Activated CD8-positive, alpha-beta memory T cell treated with anti-CD3 and anti-CD28 coated beads, Interleukin-2, amount 50 U/mL, for 1 hour (primary cell): Measurements from ENCODE around the gene KRT36.

Experiments used
- DNase-seq: peaks from one replicate; pipeline ENCODE4 v3.0.0-alpha.2; 2020; ENCODE audit errors: extremely low read depth

The KRT36 gene

GRCh38 chr17:41500131-41500911 is 10.6 kb upstream of the KRT36 start:
- no peak for DNase-seq

- DNase-seq = no peak
Measured at GRCh38 chr17:41499714-41500113, 10.0 kb upstream of the KRT36 start.

- no peak for DNase-seq
Measured at GRCh38 chr17:41498276-41498675, 8.6 kb upstream of the KRT36 start.

GRCh38 chr17:41496803-41497484 is 7.2 kb upstream of the KRT36 start:
- no peak for DNase-seq

GRCh38 chr17:41494524-41494923 is 4.8 kb upstream of the KRT36 start:
- no peak for DNase-seq

- DNase-seq = no peak
Measured at GRCh38 chr17:41492771-41493170, 3.1 kb upstream of the KRT36 start.

DNA sequence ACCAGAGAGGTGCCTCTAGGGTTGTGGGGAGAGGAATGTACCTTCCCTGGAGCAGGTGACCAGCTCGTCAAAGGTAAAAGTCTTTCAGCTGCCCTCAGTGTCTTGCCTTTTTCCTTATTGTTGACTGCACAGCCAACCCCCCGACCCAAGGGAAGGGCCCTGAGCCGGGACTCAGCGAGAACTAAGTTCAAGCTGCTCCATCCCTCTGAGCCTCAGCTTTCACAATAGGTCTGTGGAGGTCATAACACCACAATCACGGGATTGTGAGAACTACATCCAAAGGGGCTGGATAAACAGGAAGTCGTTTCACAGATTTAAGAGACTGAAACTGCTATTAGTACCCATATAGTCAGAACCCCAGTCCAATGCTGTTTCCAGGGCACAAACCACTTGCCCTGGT is 2.6 kb upstream of the KRT36 start:
- no peak for DNase-seq

DNA sequence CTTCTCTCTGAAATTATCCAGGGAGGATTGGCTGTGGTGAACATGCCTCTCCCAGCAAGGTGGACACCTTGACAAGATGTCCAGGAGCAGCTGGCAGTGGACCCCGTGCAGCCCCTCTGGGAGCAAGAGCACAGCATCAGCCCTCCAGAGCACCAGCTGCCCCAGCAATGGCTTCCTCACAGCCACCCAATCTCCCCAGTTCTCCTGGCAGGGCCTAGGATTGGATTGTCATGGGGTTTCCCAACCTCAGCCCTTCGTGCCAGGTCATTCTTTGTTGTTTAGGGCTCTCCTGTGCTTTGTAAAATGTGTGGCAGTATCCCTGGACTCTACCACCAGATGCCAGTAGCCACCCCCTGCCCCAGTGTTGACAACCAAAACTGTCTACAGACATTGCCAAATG is 1.8 kb upstream of the KRT36 start:
- DNase-seq = no peak

DNA sequence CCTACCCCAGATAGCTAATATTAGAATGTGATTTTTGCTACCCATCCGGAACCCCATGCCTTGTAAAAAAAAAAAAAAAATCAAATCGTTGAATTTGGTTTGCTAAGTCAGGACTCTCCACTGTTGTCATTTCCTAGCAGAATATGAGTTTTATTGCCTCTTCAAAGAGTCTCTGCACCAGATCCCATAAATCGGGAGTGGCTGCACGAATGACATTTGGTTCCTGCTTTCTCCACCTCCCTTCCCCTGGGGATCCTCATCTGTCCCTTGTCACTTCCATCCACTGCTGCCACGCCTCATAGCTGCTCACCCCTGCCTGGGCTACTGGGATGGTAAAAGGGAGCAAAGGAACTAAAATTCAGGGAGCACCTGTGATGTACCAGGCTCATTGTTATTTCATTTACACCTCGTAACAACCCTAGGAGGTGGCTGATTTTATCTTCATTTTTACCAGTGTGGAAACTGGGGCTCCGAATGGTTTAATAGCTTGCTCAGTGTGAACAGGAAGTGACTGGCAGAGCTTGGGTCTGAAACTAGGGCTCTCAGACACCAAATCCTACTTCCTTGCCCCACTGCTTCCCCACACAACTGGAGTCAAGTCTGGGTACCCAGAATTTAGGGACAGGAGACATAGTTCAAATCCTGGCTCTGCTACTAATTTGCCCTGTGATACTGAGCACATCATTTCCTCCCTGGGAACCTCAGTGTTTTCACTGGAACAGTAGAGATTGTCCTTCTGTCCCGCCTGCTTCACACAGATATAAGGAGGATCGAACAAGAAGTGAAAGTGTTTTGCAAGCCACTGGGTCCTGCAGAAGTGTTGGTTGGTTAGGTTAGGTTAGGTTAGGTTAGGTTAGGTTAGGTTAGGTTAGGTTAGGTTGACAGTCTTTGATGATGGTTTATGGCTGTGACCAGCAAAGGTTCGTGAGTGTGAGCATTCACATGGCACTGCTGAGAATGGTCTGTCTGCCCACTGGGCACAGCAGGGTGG is 585 bp upstream of the KRT36 start:
- no peak for DNase-seq

DNA sequence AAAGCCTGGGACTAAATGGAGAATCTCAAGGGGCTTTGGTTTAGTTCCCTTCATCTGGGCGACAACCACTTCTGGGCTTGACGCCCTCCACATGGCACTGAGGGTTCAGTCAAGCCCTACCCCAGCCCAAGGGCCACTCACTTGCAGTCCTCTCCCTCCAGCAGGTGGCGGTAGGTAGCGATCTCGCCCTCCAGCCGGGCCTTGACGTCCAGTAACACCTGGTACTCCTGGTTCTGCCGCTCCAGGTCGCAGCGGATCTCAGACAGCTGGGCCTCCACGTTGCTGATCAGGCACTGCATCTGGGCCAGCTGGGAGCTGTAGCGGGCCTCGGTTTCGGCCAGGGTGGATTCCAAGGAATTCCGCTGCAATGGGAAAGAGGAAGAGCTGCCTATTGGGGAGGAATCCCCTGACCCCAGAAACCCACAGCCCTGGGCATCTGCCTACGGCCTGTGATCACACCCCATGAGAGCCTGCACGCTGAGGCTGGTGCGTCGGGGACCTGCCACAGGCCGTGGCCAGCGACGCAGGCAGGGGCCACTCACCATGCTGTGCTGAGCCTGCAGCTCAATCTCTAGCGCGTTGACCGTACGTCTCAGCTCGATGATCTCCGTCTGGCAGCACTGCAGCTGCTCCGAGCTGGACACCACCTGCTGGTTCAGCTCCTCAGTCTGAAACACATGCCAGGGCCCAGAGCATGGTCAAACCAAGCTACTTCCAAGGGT is 2.7 kb downstream of the KRT36 start:
- no peak for DNase-seq

GRCh38 chr17:41486316-41486715 is 3.4 kb downstream of the KRT36 start:
- DNase-seq = no peak

GRCh38 chr17:41484920-41485904 is 4.5 kb downstream of the KRT36 start:
- DNase-seq = no peak

DNA sequence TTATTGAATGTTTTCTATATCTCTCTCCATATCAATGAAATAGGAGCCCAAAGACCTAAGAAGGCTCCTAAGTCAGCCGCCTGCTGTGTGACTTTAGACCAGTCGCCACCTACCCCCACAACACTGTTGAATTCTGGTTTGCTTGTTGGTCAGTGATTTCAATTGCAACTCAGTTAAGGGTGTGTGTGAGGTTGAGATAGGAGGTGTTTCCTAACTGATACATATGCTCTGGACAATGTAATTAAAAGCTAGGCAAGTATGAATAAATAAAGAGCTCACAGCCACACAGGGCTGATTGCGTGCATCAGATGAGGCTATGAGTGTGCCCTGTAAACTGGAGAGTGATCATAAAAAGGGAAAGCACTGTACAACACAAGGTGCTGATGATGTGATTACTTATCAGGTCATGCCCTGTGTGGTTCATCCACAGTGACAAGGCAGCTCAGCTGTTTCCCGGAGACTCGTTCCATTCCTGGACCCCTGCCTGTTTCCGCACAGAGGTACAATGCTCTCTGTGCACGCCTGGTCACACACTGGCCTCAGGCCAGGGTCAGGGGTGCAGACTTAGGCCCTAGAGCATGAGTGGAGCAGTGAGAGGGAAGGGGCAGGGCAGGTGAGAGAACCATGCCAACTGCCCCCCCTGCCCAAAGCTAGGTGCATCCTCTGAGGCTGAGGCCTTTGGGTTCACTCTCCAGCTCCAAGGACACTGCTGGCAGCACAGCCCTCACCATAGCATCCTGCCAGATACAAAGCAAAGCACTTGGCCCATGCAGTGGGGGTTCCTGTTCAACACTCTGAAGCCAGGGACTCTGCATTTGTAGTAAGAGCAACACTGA is 5.5 kb downstream of the KRT36 start:
- no peak for DNase-seq

- no peak for DNase-seq
Measured at GRCh38 chr17:41483531-41483930, 6.2 kb downstream of the KRT36 start.

DNA sequence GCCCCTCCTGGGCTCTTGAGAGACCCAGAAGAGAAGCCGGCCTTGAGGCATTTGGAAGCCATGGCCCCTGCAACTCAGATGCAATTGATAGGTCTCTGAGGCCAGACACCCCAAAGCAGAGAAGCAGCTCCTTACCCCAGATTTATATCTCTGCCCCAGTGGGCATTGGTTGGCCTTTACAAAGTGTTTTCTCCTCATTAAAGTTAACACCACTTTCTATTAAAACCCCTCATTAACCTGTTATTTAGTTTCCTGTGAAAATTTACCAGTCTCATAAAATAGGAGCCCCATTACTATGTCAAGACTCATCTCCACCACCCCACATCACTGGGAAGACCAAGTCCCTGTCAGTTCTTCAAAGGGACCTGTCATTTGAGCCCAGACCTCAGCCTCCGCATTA is 8.7 kb downstream of the KRT36 start, which contains the start of gene KRT35:
KRT35 (minus strand) TSS at position 116 of the 400 bp plus-strand sequence; CDS start at position 62, 54 bp downstream.
- DNase-seq = no peak

- no peak for DNase-seq
Measured at GRCh38 chr17:41480581-41480980, 9.1 kb downstream of the KRT36 start.

DNA sequence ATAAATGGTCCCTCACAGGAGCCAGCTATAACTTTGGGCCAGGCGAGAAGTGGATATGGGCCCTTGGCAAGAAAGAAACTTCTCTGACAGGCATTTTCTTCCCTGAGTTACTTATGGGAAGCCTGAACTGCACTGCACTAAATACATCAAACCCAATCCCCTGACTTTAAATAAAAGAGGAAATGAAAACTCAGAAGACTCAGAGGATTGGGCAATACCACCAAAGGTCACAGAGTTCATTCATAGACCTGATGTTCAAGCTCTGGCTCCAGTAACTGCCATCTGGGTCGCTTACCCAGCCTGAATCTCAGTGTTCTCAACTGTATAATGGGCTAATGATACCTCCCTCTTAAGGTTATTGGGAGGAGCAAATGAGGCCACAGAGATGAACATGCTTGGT is 9.6 kb downstream of the KRT36 start:
- DNase-seq = no peak

DNA sequence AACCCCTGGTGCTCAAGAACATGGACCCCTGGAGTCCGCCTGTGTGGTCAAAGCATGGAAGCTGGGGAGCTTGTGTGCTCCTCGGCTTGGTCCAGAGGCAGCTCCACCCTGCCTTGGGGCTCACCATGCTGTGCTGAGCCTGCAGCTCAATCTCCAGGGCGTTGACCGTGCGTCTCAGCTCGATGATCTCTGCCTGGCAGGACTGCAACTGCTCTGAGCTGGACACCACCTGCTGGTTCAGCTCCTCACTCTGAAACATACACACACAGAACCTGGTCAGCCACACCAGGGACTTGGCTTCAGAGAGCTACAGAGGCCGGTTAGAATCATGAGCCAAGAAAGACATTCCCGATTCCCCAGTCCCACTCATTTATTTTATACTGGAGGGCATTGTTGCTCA is 11.5 kb downstream of the KRT36 start:
- DNase-seq = no peak
